GM23248 (cell line): ENCODE results near the gene SLC25A1. TPM values are rescaled to one million over a fixed set of nuclear protein-coding genes. Genes with fewer than 3 reads are reported as not detected.

Experiments used
- DNase-seq: peaks from one replicate; pipeline ENCODE4 v3.0.0-alpha.2; 2015
- H2AFZ ChIP-seq: fragments of 200-600 bp; sonication (generic); 2 replicates; pipeline ENCODE4 v1.6.1; 2016; ENCODE audit warnings: antibody characterized with exemption
- H3F3A ChIP-seq: fragments of 200-600 bp; sonication (generic); 2 replicates; pipeline ENCODE4 v1.6.1; 2016; ENCODE audit warnings: mild to moderate bottlenecking, antibody characterized with exemption, mixed run types; ENCODE audit not compliant: insufficient read depth
- H3K27ac ChIP-seq: fragments of 200-600 bp; sonication (generic); 2 replicates; pipeline ENCODE4 v1.5.1; 2016; ENCODE audit warnings: mild to moderate bottlenecking
- H3K27me3 ChIP-seq: fragments of 200-600 bp; sonication (generic); replicated peaks from 2 replicates; pipeline ENCODE4 v1.6.1; 2016; ENCODE audit warnings: mild to moderate bottlenecking; ENCODE audit not compliant: insufficient read depth
- H3K36me3 ChIP-seq: fragments of 200-600 bp; sonication (generic); 2 replicates; pipeline ENCODE4 v1.6.1; 2016; ENCODE audit warnings: low read depth, mild to moderate bottlenecking
- H3K4me1 ChIP-seq: fragments of 200-600 bp; sonication (generic); 2 replicates; pipeline ENCODE4 v1.6.1; 2016; ENCODE audit warnings: mild to moderate bottlenecking; ENCODE audit not compliant: insufficient read depth
- H3K4me2 ChIP-seq: fragments of 200-600 bp; sonication (generic); one replicate; pipeline ENCODE4 v1.6.1; 2016; ENCODE audit warnings: mild to moderate bottlenecking; ENCODE audit not compliant: unreplicated experiment
- H3K4me3 ChIP-seq: fragments of 200-600 bp; sonication (generic); 2 replicates; pipeline ENCODE4 v1.5.1; 2016; ENCODE audit warnings: mild to moderate bottlenecking
- H3K79me2 ChIP-seq: fragments of 200-600 bp; sonication (generic); 2 replicates; pipeline ENCODE4 v1.6.1; 2016; ENCODE audit warnings: mild to moderate bottlenecking; ENCODE audit not compliant: insufficient read depth
- H3K9ac ChIP-seq: fragments of 200-600 bp; sonication (generic); 2 replicates; pipeline ENCODE4 v1.6.1; 2016; ENCODE audit warnings: mild to moderate bottlenecking
- H3K9me2 ChIP-seq: fragments of 200-600 bp; sonication (generic); 2 replicates; pipeline ENCODE4 v1.6.1; 2016; ENCODE audit warnings: mixed run types, mild to moderate bottlenecking, moderate library complexity; ENCODE audit not compliant: insufficient read depth
- H3K9me3 ChIP-seq: fragments of 200-600 bp; sonication (generic); one replicate; pipeline ENCODE4 v1.6.1; 2017; ENCODE audit warnings: low read depth
- H4K20me1 ChIP-seq: fragments of 200-600 bp; sonication (generic); 2 replicates; pipeline ENCODE4 v1.6.0; 2016; ENCODE audit not compliant: insufficient read depth
- EZH2 ChIP-seq: fragments of 200-600 bp; sonication (generic); IDR thresholded peaks from 2 replicates; pipeline ENCODE4 v1.6.1; 2018; ENCODE audit warnings: antibody characterized with exemption, mild to moderate bottlenecking; ENCODE audit not compliant: insufficient read depth, poor library complexity, severe bottlenecking
- EZH2phosphoT487 ChIP-seq: fragments of 200-600 bp; sonication (generic); IDR thresholded peaks from 2 replicates; pipeline ENCODE4 v1.6.1; 2018; ENCODE audit warnings: antibody characterized with exemption, moderate library complexity, mild to moderate bottlenecking, low read depth; ENCODE audit not compliant: insufficient read depth
- whole genome bisulfite sequencing, 2 experiments: methylation state at CpG; one replicate each; pipeline ENCODE4 v1.1.6; 2015 to 2017; ENCODE audit warnings: low lambda C conversion rate in 2 of 2, low coverage in 1 of 2; ENCODE audit errors: missing lambda C conversion rate in 2 of 2; 5-methylcytosine and 5-hydroxymethylcytosine counted together
- in situ Hi-C: fragments of 300-500 bp; cut with MboI; formaldehyde crosslinking; loops from 2 replicates; pipeline ENCODE4 v1.15.0; 2020
- polyA plus RNA-seq: library from polyadenylated mRNA; unstranded; fragments of >200 nt; fragmentation: Nextera tagmentation; extraction: Ambion mirVana; gene quantifications from 2 replicates; pipeline ENCODE4 v1.2.1, GENCODE V29; 2016
- total RNA-seq: library from RNA; depleted of rRNA; stranded (reverse); fragments of >200 nt; shearing (Covaris generic); gene quantifications from 2 replicates; pipeline ENCODE4 v1.2.3, GENCODE V29; 2014

The SLC25A1 gene
- total and polyA plus RNA-seq, 2 experiments from 2014 or later = 99.5 to 113 TPM

- H3K9me2 ChIP-seq = no peaks in the 10 kb centered on the region
- WGBS, 2 experiments = 57 to 60% methylated on average over 9 of the region's 9 CpGs
- no peak overlapping the region for H2AFZ ChIP-seq
- H3K4me2 ChIP-seq = no peak overlapping the region
- no peak overlapping the region for H3K9ac ChIP-seq
- DNase-seq = no peak
- H3K4me1 ChIP-seq = no peaks in the 10 kb centered on the region
- in situ Hi-C loops = no loop called here
- H3F3A ChIP-seq = no peaks in the 10 kb centered on the region
- H3K9me3 ChIP-seq = no peaks in the 10 kb centered on the region
- no peaks in the 10 kb centered on the region for H4K20me1 ChIP-seq
- H3K79me2 ChIP-seq = no peaks in the 10 kb centered on the region
- H3K36me3 ChIP-seq = no peaks in the 10 kb centered on the region
- TF ChIP-seq EZH2phosphoT487 (no peak), EZH2 (no peak)
- H3K4me3 ChIP-seq = no peak overlapping the region
- no peak overlapping the region for H3K27ac ChIP-seq
- no peaks in the 10 kb centered on the region for H3K27me3 ChIP-seq
These were observed 35.0 kb upstream of the SLC25A1 start for GRCh38 chr22:19213442-19214077.

GRCh38 chr22:19213001-19213400, 34.5 kb upstream of the SLC25A1 start:
- H3K4me2 ChIP-seq = no peak overlapping the region
- H3F3A ChIP-seq = no peaks in the 10 kb centered on the region
- no peak for DNase-seq
- no peaks in the 10 kb centered on the region for H3K9me3 ChIP-seq
- no peaks in the 10 kb centered on the region for H4K20me1 ChIP-seq
- no peak overlapping the region for H2AFZ ChIP-seq
- WGBS, 2 experiments = 96 to 100% methylated on average over 1 of the region's 1 CpG
- no peaks in the 10 kb centered on the region for H3K36me3 ChIP-seq
- H3K9me2 ChIP-seq = no peaks in the 10 kb centered on the region
- in situ Hi-C loops = no loop called here
- H3K9ac ChIP-seq = no peak overlapping the region
- no peak overlapping the region for H3K27ac ChIP-seq
- no peaks in the 10 kb centered on the region for H3K79me2 ChIP-seq
- no peak overlapping the region for H3K4me3 ChIP-seq
- TF ChIP-seq EZH2 (no peak), EZH2phosphoT487 (no peak)
- no peaks in the 10 kb centered on the region for H3K27me3 ChIP-seq
- H3K4me1 ChIP-seq = no peaks in the 10 kb centered on the region

- DNase-seq = no peak
- Histone ChIP-seq H3K36me3 (no peaks in the 10 kb centered on the region), H3K27ac (no peak overlapping the region), H3K4me1 (no peaks in the 10 kb centered on the region), H4K20me1 (no peaks in the 10 kb centered on the region), H3F3A (no peaks in the 10 kb centered on the region), H3K79me2 (no peaks in the 10 kb centered on the region), H3K9me2 (no peaks in the 10 kb centered on the region), H3K9ac (no peak overlapping the region), H3K27me3 (no peaks in the 10 kb centered on the region), H2AFZ (no peak overlapping the region), H3K9me3 (no peaks in the 10 kb centered on the region), H3K4me2 (no peak overlapping the region), H3K4me3 (no peak overlapping the region)
- 82 to 100% methylated on average over 1 of the region's 1 CpG for WGBS, 2 experiments
- in situ Hi-C loops = no loop called here
- TF ChIP-seq EZH2phosphoT487 = no peak
These were observed 33.9 kb upstream of the SLC25A1 start for GRCh38 chr22:19212302-19212870.

- H4K20me1 ChIP-seq = no peaks in the 10 kb centered on the region
- H3K27me3 ChIP-seq = no peaks in the 10 kb centered on the region
- no peaks in the 10 kb centered on the region for H3F3A ChIP-seq
- H2AFZ ChIP-seq = no peak overlapping the region
- H3K36me3 ChIP-seq = peaks cover 3% of the 10 kb centered on the region; the same call in 1 of the 2 replicates
- H3K4me3 ChIP-seq = no peak overlapping the region
- no peak overlapping the region for H3K9ac ChIP-seq
- no peaks in the 10 kb centered on the region for H3K79me2 ChIP-seq
- H3K4me2 ChIP-seq = no peak overlapping the region
- no peak overlapping the region for H3K27ac ChIP-seq
- H3K9me3 ChIP-seq = no peaks in the 10 kb centered on the region
- no peaks in the 10 kb centered on the region for H3K4me1 ChIP-seq
- TF ChIP-seq EZH2phosphoT487 (no peak), EZH2 (no peak)
- in situ Hi-C loops = no loop called here
- no peaks in the 10 kb centered on the region for H3K9me2 ChIP-seq
- DNase-seq = no peak
- 95 to 96% methylated on average over 14 of the region's 14 CpGs for WGBS, 2 experiments
These were observed 31.7 kb upstream of the SLC25A1 start for GRCh38 chr22:19210188-19210587.
